NCI-H187 (cell line): Measurements from ENCODE around the gene PHKA2.

Source experiments
- DNase-seq, 2 experiments: peaks; one replicate each; lab custom pipeline; 2025; lab: John Stamatoyannopoulos, UW

Gene PHKA2

GRCh38 chrX:18971506-18971905 is 12.4 kb downstream of the PHKA2 start:
- DNase-seq = no peak

- no peak for DNase-seq
Observed at GRCh38 chrX:18970465-18970864, 13.4 kb downstream of the PHKA2 start.

GRCh38 chrX:18966624-18967023 is 17.3 kb downstream of the PHKA2 start:
- DNase-seq = no peak

- DNase-seq = no peak
Observed at GRCh38 chrX:18964901-18965300, 19.0 kb downstream of the PHKA2 start.

- DNase-seq = no peak
Observed at GRCh38 chrX:18964026-18964425, 19.9 kb downstream of the PHKA2 start.

GRCh38 chrX:18962329-18962728 is 21.6 kb downstream of the PHKA2 start:
- DNase-seq = no peak

- no peak for DNase-seq
Observed at GRCh38 chrX:18961686-18962085, 22.2 kb downstream of the PHKA2 start.

GRCh38 chrX:18956303-18957032 is 27.4 kb downstream of the PHKA2 start:
- no peak for DNase-seq

- DNase-seq = no peak
Observed at GRCh38 chrX:18955676-18956075, 28.2 kb downstream of the PHKA2 start.

- no peak for DNase-seq
Observed at GRCh38 chrX:18951032-18951431, 32.9 kb downstream of the PHKA2 start.

- no peak for DNase-seq
Observed at GRCh38 chrX:18949944-18950301, 34.0 kb downstream of the PHKA2 start.

- no peak for DNase-seq
Observed at GRCh38 chrX:18949291-18949943, 34.5 kb downstream of the PHKA2 start.

- DNase-seq = no peak
Observed at GRCh38 chrX:18946611-18947010, 37.3 kb downstream of the PHKA2 start.

- DNase-seq = no peak
Observed at GRCh38 chrX:18946157-18946556, 37.8 kb downstream of the PHKA2 start.

GRCh38 chrX:18945483-18945882 is 38.4 kb downstream of the PHKA2 start:
- DNase-seq = no peak

- no peak for DNase-seq
Observed at GRCh38 chrX:18944482-18944881, 39.4 kb downstream of the PHKA2 start.

- no peak for DNase-seq
Observed at GRCh38 chrX:18941896-18942295, 42.0 kb downstream of the PHKA2 start.

- no peak for DNase-seq
Observed at GRCh38 chrX:18938710-18939109, 45.2 kb downstream of the PHKA2 start.

- no peak for DNase-seq
Observed at GRCh38 chrX:18937173-18937572, 46.7 kb downstream of the PHKA2 start.

GRCh38 chrX:18935893-18936292 is 48.0 kb downstream of the PHKA2 start:
- DNase-seq = no peak

- DNase-seq = no peak
Observed at GRCh38 chrX:18934708-18935107, 49.2 kb downstream of the PHKA2 start.

GRCh38 chrX:18933617-18934016 is 50.3 kb downstream of the PHKA2 start:
- DNase-seq = no peak

- no peak for DNase-seq
Observed at GRCh38 chrX:18931972-18932371, 51.9 kb downstream of the PHKA2 start.

- DNase-seq = no peak
Observed at GRCh38 chrX:18929775-18930174, 54.1 kb downstream of the PHKA2 start.
